K562 (cell line): Measurements from ENCODE around the gene MYH15. TPM values are rescaled to one million over a fixed set of nuclear protein-coding genes. Genes with fewer than 3 reads are reported as not detected.

Experiments used
- CHD2 ChIP-seq: IDR thresholded peaks from 2 replicates; pipeline ENCODE4 v1.6.1; 2011; ENCODE audit warnings: low read depth, low read length
- DLX4 ChIP-seq: fragments of 250-450 bp; sonication (Bioruptor Pico); IDR thresholded peaks from 2 replicates; pipeline ENCODE4 v1.6.1; 2021; ENCODE audit warnings: mild to moderate bottlenecking
- ETV1 ChIP-seq: fragments of 450-650 bp; conservative IDR thresholded peaks from 2 replicates; pipeline ENCODE4 v1.6.1; 2016; ENCODE audit warnings: missing genetic modification characterization, control low read depth, low read depth, missing compliant biosample characterization
- ETV6 ChIP-seq, 3 experiments: fragments of 150-350 bp in 1 of 3; sonication (generic) in 1 of 3; formaldehyde crosslinking in 1 of 3; IDR thresholded peaks; 2 replicates each; pipeline versions ENCODE4 v1.6.1 to v1.8.0; 2014 to 2022; ENCODE audit warnings: borderline replicate concordance in 2 of 3, low read depth in 2 of 3, antibody characterized with exemption in 1 of 3, low read length in 1 of 3, mild to moderate bottlenecking in 1 of 3, missing genetic modification reagents in 1 of 3
- MNT ChIP-seq, 2 experiments: fragments of 450-650 bp; conservative IDR thresholded peaks; 2 replicates each; pipeline ENCODE4 v1.6.1; 2017; ENCODE audit warnings: mild to moderate bottlenecking in 2 of 2, moderate library complexity in 2 of 2
- RBM14 ChIP-seq: fragments of 200-400 bp; formaldehyde crosslinking; IDR thresholded peaks from 2 replicates; pipeline ENCODE4 v1.6.1; 2018; ENCODE audit warnings: low read depth, mild to moderate bottlenecking, low read length, moderate library complexity, borderline replicate concordance; ENCODE audit not compliant: insufficient read depth
- SAFB2 ChIP-seq: fragments of 200-400 bp; formaldehyde crosslinking; IDR thresholded peaks from 2 replicates; pipeline ENCODE4 v1.6.1; 2018; ENCODE audit warnings: borderline replicate concordance, low read length, low read depth, moderate library complexity; ENCODE audit not compliant: severe bottlenecking
- TCF3 ChIP-seq: sonication (generic); formaldehyde crosslinking; IDR thresholded peaks from 2 replicates; pipeline ENCODE4 v1.4.0; 2020; ENCODE audit warnings: mild to moderate bottlenecking, missing genetic modification reagents
- ZNF253 ChIP-seq: fragments of 250-450 bp; sonication (Bioruptor Pico); conservative IDR thresholded peaks from 2 replicates; pipeline ENCODE4 v1.6.1; 2021; ENCODE audit warnings: mild to moderate bottlenecking
- ZNF263 ChIP-seq: sonication (generic); formaldehyde crosslinking; IDR thresholded peaks from 2 replicates; pipeline ENCODE4 v1.8.0; 2022; ENCODE audit warnings: mild to moderate bottlenecking, missing genetic modification reagents, borderline replicate concordance
- polyA plus RNA-seq, 8 experiments: library from polyadenylated mRNA; depleted of rRNA in 4 of 8; stranded (reverse) in 5 of 8; unstranded in 3 of 8; fragments of >200 nt; fragmentation: Nextera tagmentation in 2 of 8; fragmentation: Illumina TruSeq in 1 of 8; extraction: Ambion mirVana in 2 of 8; extraction: Trizol in 1 of 8; gene quantifications; 2 replicates each; pipeline versions ENCODE4 v1.2.1 to v1.2.3, GENCODE V29; 2011 to 2014; ENCODE audit warnings: inconsistent platforms in 1 of 8, missing spikeins in 1 of 8
- total RNA-seq, 7 experiments: library from RNA; depleted of rRNA in 6 of 7; stranded (reverse); fragments of >200 nt in 6 of 7; fragmentation: Illumina TruSeq in 2 of 7; extraction: Trizol in 2 of 7; gene quantifications; 2 replicates each; pipeline versions ENCODE4 v1.2.1 to v1.2.3, GENCODE V29; 2011 to 2021; ENCODE audit warnings: low replicate concordance in 1 of 7
- TF ChIP-seq, protein P1 (sequence below): sonication (generic); formaldehyde crosslinking; IDR thresholded peaks from 2 replicates; pipeline ENCODE4 v1.8.1; 2023; ENCODE audit warnings: missing genetic modification reagents, mild to moderate bottlenecking, borderline replicate concordance

MYH15 gene
- total and polyA plus RNA-seq, 9 of the 15 experiments (the other 6 are each of a cell fraction or from before 2014, with no cell fraction given) = 0.03 to 0.29 (median 0.12) TPM

DNA sequence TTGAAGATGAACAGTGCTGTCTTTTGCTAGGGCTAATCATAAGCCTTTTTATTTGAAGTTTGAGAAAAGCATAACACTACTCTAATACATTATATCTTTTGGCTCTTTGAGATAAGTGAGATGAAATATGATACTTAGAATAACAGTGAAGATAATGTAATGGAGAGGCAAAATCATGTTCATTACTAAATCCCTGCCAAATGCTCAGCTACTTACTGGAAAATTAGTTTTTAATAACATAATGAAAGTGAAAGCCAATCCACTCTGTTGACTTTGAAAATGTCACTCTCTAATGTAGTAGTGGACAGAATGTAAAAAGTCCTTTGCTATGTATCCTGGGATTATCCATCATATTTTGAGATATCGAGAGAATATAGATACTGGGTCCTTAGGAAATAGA, 35.9 kb upstream of the MYH15 start (continued):
- TF ChIP-seq DLX4 (CRISPR knock-in tag) = no peak
- TF ChIP-seq SAFB2 = no peak
- TF ChIP-seq ETV6 (IDR thresholded peaks at IDR 0.05; ENCODE audit: borderline replicate concordance in 1 of 2, low read depth in 2 of 2, low read length in 1 of 2) = no peak
- no peak for TF ChIP-seq ETV6 (CRISPR knock-in tag; IDR thresholded peaks at IDR 0.05; ENCODE audit: borderline replicate concordance)
- TF ChIP-seq, protein P1, sequence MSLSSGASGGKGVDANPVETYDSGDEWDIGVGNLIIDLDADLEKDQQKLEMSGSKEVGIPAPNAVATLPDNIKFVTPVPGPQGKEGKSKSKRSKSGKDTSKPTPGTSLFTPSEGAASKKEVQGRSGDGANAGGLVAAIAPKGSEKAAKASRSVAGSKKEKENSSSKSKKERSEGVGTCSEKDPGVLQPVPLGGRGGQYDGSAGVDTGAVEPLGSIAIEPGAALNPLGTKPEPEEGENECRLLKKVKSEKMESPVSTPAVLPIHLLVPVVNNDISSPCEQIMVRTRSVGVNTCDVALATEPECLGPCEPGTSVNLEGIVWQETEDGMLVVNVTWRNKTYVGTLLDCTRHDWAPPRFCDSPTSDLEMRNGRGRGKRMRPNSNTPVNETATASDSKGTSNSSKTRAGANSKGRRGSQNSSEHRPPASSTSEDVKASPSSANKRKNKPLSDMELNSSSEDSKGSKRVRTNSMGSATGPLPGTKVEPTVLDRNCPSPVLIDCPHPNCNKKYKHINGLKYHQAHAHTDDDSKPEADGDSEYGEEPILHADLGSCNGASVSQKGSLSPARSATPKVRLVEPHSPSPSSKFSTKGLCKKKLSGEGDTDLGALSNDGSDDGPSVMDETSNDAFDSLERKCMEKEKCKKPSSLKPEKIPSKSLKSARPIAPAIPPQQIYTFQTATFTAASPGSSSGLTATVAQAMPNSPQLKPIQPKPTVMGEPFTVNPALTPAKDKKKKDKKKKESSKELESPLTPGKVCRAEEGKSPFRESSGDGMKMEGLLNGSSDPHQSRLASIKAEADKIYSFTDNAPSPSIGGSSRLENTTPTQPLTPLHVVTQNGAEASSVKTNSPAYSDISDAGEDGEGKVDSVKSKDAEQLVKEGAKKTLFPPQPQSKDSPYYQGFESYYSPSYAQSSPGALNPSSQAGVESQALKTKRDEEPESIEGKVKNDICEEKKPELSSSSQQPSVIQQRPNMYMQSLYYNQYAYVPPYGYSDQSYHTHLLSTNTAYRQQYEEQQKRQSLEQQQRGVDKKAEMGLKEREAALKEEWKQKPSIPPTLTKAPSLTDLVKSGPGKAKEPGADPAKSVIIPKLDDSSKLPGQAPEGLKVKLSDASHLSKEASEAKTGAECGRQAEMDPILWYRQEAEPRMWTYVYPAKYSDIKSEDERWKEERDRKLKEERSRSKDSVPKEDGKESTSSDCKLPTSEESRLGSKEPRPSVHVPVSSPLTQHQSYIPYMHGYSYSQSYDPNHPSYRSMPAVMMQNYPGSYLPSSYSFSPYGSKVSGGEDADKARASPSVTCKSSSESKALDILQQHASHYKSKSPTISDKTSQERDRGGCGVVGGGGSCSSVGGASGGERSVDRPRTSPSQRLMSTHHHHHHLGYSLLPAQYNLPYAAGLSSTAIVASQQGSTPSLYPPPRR (CRISPR knock-in tag) = no peak
- no peak for TF ChIP-seq TCF3 (CRISPR knock-in tag)
- TF ChIP-seq MNT (conservative IDR thresholded peaks at IDR 0.05) = no peak
- no peak for TF ChIP-seq ZNF253
- TF ChIP-seq CHD2 = no peak
- no peak for TF ChIP-seq RBM14
- no peak for TF ChIP-seq ETV1 (tag)
- no peak for TF ChIP-seq ZNF263
